Dedifferentiated amniotic fluid mesenchymal stem cell (primary cell): ENCODE measurements around the gene NECTIN4.
"Not testable (repeated sequence)": the region's sequence is repeated elsewhere in the genome, so short reads cannot be mapped to it uniquely, and the experiment has no call there.

Source experiments
- DNase-seq: peaks from one replicate; pipeline ENCODE4 v3.0.0-alpha.2; 2016; ENCODE audit errors: extremely low spot score

Gene NECTIN4

DNA sequence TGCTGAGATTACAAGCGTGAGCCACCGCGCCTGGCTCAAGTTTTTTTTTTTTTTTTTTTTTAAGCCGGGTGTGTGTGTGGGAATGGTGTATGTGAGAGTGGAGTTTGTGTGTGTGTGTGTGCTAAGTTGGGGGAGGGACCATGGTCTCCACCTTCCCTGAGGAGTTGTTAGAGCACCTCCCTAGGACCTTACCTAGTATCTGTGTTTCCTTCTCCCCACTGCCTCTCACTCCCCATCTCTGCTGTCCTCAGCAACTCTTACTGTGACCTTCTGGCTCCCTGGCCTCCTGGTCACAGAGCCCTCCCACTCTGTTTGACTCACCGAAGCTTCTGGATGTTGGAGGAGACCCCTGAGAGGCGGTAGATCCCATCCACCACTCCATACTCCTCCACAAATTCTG is 30.1 kb downstream of the NECTIN4 start:
- no peak for DNase-seq

GRCh38 chr1:161054805-161055204 is 34.6 kb downstream of the NECTIN4 start:
- no peak for DNase-seq

GRCh38 chr1:161054232-161054631 is 35.1 kb downstream of the NECTIN4 start:
- no peak for DNase-seq

DNA sequence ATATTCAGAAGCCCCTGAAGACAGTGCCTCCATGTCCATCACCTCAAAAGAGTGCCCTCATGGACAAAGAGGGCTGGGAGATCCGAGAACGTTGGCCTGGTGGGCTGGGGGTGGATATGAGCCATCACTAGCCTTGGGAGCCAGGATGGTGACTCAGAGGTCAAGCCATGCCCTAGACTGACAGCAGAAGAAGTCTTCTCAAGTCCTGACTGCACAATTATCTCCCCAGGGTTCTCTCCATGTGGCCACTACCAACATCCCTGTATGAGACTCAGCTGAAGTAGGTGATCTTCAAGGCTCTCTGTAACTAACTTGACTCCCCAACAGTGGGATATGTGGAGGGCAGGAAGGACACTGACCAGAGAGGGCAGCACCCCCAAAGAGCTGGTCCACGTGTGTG is 36.5 kb downstream of the NECTIN4 start:
- no peak for DNase-seq

DNA sequence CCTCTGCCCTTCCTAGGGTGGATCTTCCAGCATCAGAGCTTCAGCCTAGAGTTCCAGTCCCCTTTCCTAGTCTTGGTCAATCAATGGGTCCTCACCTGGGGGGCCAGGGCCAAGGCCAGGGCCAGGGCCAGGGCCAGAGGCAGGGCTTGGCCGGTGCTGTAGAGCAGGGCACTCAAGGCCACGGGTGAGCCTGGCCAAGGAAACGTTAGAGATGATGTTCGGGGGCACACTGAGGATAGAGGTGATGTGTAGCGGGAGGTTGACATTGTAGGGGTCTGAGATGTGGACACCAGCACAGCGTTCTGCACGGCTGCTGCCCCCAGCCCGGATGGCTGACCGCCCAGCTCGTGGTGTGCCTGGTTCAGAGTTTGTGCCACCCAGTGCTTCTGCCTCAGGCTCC is 38.1 kb downstream of the NECTIN4 start:
- no peak for DNase-seq

DNA sequence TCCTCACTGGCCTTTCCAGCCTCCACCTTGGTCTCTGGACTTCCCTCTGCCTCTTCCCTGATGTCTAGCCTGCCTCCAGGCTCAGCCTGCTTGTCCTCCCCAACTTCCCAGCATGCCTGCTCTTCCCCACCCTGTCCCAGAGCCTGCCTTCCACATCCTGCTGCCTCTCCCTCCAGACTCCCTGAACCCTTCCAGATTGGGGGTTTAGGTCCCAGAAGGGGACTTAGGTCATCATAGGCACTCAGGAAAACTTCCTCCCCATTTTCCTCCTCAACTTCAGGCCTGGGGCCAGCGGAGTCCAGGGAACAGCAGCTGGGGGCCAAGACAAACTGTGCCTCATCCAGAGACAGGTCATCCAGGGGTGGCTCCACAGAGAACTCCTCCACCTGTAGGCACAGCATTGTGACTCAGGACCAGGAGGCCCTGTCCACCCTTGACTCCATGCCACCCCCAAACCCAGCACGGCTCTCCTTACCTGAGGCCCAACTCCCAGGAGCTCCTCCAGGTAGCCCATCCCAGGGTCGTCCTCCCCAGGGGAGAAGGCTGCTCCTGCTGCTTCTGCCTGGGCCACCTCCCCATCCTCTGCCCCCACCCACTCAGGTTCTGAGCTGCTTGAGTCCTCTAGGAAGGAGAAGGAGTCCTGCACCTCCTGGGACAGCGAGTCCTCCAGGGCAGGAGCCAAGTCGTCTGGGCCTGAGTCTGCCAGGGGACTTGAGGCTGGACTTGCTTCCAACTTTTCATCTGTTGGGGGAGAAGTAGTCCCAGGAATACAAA is 40.2 kb downstream of the NECTIN4 start:
- no peak for DNase-seq

- DNase-seq = no peak
These were observed 41.6 kb downstream of the NECTIN4 start for GRCh38 chr1:161047436-161048420.

GRCh38 chr1:161046605-161047228 is 42.6 kb downstream of the NECTIN4 start:
- no peak for DNase-seq

DNA sequence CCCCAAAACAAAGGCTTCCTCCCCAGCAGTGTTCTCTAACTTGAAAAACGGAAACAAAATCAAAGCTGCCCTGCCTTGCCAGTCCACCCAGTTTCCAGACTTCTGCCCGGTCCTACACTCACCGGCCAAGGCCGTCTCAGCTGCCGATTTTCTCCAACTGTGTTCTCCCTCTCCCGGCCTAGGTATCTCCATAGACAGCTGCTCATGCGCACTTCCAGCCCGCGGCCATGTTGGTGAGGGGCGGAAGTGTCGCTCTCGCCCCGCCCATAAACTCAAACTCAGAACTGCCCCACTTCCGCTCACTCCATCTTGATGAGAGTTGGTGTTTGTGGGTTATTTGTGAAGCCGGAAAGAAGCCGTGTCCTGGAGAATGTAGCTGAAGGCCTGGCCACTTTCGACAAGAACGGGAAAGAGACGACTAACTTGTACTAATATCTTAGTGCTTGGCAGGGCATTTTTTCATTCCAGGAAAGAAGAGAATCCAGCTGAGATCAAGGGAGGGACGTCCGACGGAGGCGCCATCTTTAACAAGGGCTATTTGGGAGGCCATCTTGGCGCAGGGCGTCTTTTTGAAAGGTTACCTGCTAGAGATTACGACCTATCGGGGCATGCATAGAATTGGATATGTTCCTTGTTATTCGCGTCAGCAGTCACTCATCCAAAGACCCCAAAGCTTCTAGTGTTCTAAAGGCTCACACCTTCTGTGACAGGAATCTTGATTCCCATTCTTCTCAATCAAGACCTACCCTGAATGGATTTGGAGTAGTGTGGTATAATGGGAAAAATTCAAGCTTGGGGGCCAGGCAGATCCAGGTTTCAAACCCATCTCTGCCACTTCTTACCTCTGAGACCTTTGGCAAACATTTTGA is 43.4 kb downstream of the NECTIN4 start, which contains the start of gene USF1:
TSS of gene USF1 (minus strand) at position 242 of the 869 bp plus-strand sequence. CDS start 2,702 bp downstream, outside the sequence.
- DNase-seq = peak; percentile 95

DNA sequence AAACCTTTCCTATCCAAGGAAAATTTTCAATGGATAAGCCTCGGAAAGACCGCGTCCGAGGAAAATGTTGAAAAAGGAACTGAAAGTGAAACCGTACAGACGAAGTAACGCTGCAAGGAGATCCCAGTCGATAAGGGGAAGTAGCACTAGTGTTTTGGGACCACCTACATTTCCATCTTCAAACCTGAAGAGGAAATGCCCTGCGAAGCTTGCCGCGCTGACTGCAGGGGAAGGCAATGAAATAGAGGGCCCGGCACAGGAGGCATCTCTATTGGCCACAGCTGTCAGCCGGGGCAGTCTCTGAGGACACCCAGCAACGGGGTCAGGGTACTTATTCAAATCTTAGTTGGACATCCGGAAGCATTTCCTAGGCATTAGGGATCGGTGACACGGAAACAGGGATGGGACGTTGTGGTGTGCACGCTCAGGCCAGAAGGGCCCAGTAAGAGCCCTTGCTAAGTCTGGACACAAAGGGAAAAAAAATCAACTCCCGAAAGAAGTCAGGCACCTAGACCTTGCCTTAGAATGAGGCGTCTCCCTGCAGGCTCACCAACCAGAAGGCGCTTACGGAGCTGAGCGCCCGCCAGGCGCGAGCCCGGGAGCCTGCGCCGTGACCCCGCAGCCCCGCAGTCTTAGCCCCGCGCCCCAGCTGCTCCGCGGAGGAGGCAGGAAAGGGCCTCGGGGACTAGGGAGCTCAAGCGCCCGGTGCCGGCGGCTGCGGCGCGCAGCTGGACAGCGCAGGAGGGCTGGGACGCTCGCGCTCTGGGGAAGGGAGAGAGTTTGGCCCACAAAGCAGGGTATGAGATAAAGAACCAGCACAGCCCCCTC is 44.2 kb downstream of the NECTIN4 start:
- DNase-seq = peak; percentile 47

GRCh38 chr1:161044535-161044907 is 44.8 kb downstream of the NECTIN4 start:
- DNase-seq = no peak

GRCh38 chr1:161039546-161039945 is 49.8 kb downstream of the NECTIN4 start:
- no peak for DNase-seq

GRCh38 chr1:161039154-161039545 is 50.2 kb downstream of the NECTIN4 start:
- no peak for DNase-seq

DNA sequence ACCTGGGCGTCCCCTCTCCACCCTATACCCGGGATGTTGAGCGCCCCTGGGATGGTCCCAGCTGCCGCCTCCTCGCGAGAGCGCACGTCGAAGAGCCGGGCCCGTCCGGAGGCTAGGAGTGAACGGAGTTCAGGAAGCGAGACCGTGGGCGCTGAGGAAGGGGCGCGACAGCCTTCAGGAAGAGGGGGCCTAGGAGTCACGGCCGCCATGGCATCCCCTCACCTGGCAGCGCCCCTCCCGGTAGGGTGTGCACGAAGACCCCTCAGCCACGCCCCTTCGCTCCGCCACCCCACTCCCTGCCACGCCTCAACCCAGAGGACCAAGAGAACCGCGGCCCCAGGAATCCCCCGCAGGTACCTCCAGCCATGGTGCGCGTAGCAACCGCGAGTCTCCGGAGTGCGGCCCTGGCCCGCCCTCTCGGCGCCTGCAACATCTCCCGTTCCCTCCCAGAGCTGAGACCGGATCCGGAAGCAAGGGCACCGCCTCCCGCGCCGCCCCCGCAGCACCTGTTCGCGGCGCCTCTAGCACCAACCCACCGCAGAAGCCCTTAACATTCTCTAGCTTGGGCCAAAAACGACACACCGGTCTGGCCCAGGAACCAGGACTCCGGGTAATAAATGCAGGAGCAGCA is 50.7 kb downstream of the NECTIN4 start, which contains the start of gene TSTD1:
TSS of gene TSTD1 (minus strand) at position 442 of the 631 bp plus-strand sequence. CDS start at position 367, 75 bp downstream.
- no peak for DNase-seq

DNA sequence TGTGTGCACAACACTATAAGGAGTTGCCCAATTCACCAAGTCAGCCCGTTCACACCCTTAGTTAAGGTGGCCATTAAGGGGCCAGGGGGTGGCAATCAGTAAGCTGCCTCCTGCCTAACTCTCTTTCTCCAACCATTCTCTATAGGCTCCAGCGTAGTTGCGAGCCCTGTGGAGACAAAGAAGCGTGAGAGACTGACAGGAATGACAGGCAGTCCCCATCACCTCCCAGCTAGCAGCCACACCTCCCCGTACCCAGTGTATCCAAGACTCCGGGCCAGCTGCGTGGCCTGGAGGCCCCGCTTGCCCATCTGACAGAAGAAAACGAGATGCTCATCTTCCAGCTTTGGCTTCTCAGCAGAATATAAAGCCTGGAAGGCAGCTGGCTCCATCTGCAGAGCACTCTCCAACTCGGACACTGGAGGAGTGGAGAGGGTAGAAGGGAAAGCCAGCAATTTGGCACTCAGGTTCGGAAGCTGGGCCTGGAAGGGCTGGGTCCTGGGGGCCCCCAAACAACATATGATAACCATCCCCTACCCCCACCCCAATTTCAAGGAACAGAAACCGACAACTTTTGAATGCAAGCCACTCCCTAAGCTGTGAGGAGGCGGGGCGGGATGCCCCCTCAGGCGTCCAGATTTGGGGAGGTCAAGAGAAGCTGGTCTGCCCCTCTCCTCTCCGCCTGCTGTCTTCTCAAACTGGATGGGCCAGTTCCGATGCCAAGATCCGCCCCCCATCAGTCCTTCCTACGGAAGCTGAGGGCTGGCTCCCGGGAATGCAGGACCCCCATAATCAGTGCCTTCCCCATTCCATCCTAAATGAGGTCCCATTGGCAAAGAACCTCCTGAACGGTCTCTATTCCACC is 51.5 kb downstream of the NECTIN4 start:
- no peak for DNase-seq

DNA sequence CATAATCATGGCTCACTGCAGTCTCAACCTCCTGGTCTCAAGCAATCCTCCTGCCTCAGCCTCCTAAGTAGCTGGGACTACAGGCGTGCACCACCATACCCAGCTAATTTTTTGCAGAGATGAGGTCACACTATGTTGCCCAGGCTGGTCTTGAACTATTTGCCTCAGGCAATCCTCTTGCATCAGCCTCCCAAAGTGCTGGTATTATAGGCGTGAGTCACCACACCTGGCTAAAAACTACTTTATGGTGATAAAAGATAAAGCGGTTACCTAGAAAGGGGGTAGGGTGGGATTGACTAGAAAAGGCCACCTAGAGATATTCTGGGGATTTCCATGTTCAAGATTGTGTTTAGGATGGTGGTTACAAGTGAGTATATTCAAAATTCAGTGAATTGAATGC is 55.6 kb downstream of the NECTIN4 start:
- no peak for DNase-seq

DNA sequence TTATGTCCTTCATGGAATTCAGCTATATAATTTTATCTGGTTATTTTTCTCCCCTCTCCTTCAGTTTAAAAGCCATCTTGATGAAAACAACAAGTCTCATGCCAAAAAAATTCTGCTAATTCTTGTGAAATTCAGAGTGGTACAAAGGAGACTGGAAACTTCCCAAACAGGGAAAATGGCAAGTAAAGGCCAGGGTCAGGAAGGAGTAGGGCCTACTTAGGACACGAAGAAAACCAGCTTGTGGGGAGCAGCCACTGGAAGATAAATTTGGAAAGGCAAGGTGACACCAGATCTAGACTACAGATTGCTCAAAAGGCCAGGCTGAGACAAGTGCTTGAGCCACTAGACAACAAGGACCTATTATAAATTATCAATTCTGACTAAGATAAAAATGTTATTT is 56.9 kb downstream of the NECTIN4 start:
- no peak for DNase-seq

DNA sequence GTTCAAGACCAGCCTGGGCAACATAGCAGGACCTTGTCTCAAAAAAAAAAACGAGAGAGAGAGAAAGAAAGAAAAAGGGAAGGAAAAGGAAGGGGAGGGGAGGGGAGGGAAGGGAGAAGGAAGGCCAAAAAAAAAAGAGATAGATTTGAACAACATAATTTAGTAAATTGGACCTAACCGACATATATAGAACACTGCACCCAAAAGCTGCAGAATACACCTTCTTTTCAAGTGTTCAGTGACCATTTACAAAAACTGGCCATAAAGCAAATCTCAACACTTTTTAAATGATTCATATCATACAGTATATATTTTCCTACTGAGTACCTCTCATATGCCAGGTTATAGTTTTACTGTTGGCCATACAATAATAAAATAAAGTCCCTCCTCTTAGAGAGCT is 57.5 kb downstream of the NECTIN4 start:
- no peak for DNase-seq

DNA sequence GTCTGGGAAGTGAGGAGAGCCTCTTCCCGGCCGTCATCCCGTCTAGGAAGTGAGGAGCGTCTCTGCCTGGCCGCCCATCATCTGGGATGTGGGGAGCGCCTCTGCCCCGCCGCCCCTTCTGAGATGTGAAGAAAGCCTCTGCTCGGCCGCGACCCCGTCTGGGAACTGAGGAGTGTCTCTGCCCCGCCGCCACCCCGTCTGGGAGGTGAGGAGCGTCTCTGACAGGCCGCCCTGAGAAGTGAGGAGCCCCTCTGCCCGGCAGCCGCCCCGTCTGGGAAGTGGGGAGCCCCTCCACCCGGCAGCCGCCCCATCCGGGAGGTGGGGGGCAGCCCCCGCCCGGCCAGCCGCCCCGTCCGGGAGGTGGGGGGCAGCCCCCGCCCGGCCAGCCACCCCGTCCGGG is 59.9 kb downstream of the NECTIN4 start:
- DNase-seq = not testable (repeated sequence)
